Measurements from ENCODE around the gene FBXO5.
"Not testable (repeated sequence)": the region's sequence is repeated elsewhere in the genome, so short reads cannot be mapped to it uniquely, and the experiment has no call there.

Gene FBXO5

GRCh38 chr6:152982904-152983636, at the start of gene FBXO5:
Gene FBXO5 (minus strand): TSS chr6:152983041. CDS start chr6:152982959, 82 bp downstream.
- DNase-seq = peak; percentile 97

GRCh38 chr6:153032255-153032882, 49.5 kb upstream of the FBXO5 start:
- DNase-seq = peak; percentile 37

- DNase-seq = no peak
Measured at GRCh38 chr6:153031335-153031955, 48.6 kb upstream of the FBXO5 start.

GRCh38 chr6:153028963-153029362, 46.1 kb upstream of the FBXO5 start:
- no peak for DNase-seq

GRCh38 chr6:153028286-153028685, 45.4 kb upstream of the FBXO5 start:
- no peak for DNase-seq

- DNase-seq = no peak
Measured at GRCh38 chr6:153027480-153027879, 44.6 kb upstream of the FBXO5 start.

- DNase-seq = no peak
Measured at GRCh38 chr6:153024709-153025017, 41.8 kb upstream of the FBXO5 start.

GRCh38 chr6:153023977-153024708, 41.3 kb upstream of the FBXO5 start:
- peak; percentile 51 for DNase-seq

- no peak for DNase-seq
Measured at GRCh38 chr6:153018355-153018754, 35.5 kb upstream of the FBXO5 start.

- no peak for DNase-seq
Measured at GRCh38 chr6:153016846-153017245, 34.0 kb upstream of the FBXO5 start.

GRCh38 chr6:153015094-153015640, 32.3 kb upstream of the FBXO5 start:
- DNase-seq = no peak

- DNase-seq = no peak
Measured at GRCh38 chr6:153013438-153013837, 30.6 kb upstream of the FBXO5 start.

- peak; percentile 14 for DNase-seq
Measured at GRCh38 chr6:153012856-153013255, 30.0 kb upstream of the FBXO5 start.

- no peak for DNase-seq
Measured at GRCh38 chr6:153003366-153003690, 20.5 kb upstream of the FBXO5 start.

- DNase-seq = peak; percentile 95
Measured at GRCh38 chr6:153002613-153003365, 19.9 kb upstream of the FBXO5 start, which contains the start of gene MTRF1L. Gene MTRF1L (minus strand): TSS chr6:153002709. CDS start chr6:153002685, 24 bp downstream.

GRCh38 chr6:153001767-153002612, 19.1 kb upstream of the FBXO5 start:
- DNase-seq = no peak

- not testable (repeated sequence) for DNase-seq
Measured at GRCh38 chr6:153000790-153001189, 17.9 kb upstream of the FBXO5 start.

GRCh38 chr6:153000243-153000642, 17.4 kb upstream of the FBXO5 start:
- DNase-seq = no peak

- DNase-seq = not testable (repeated sequence)
Measured at GRCh38 chr6:152999538-152999937, 16.7 kb upstream of the FBXO5 start.

GRCh38 chr6:152993847-152994246, 11.0 kb upstream of the FBXO5 start:
- no peak for DNase-seq

- DNase-seq = no peak
Measured at GRCh38 chr6:152993431-152993830, 10.6 kb upstream of the FBXO5 start.

- no peak for DNase-seq
Measured at GRCh38 chr6:152986978-152987377, 4.1 kb upstream of the FBXO5 start.

Measured in MV-4-11 (cell line).